B cell (primary cell): ENCODE measurements around the gene L3MBTL1.

Experiments used
- EZH2 ChIP-seq: IDR thresholded peaks from 2 replicates; pipeline ENCODE4 v1.6.1; 2012; ENCODE audit warnings: borderline replicate concordance, low read depth, mild to moderate bottlenecking, moderate library complexity, low read length; ENCODE audit not compliant: insufficient read depth, poor library complexity, severe bottlenecking
- TF ChIP-seq, protein P1 (sequence below): fragments of 200-600 bp; IDR thresholded peaks from one replicate; pipeline ENCODE4 v1.8.0; 2022; ENCODE audit warnings: antibody characterized with exemption, mild to moderate bottlenecking

DNA sequence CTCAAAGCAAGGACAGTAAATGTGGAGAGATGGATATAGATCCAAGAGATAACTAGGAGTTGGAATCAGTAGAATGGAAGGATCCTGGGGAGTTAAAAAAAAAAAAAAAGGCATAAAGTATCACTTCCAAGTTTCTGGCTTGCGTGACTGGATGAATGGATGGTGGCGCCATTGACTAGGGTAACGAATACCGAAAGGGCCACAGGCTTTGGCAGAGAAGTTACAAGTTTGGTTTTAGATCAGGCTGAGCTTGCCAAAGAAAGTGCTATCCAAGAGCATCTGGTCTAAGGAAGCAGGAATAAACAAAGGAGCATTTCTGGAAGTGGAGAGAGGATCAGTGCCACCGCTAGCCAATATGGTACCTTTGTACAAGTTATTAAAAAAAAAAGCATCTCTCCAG is 17.5 kb downstream of the L3MBTL1 start:
- TF ChIP-seq, protein P1, sequence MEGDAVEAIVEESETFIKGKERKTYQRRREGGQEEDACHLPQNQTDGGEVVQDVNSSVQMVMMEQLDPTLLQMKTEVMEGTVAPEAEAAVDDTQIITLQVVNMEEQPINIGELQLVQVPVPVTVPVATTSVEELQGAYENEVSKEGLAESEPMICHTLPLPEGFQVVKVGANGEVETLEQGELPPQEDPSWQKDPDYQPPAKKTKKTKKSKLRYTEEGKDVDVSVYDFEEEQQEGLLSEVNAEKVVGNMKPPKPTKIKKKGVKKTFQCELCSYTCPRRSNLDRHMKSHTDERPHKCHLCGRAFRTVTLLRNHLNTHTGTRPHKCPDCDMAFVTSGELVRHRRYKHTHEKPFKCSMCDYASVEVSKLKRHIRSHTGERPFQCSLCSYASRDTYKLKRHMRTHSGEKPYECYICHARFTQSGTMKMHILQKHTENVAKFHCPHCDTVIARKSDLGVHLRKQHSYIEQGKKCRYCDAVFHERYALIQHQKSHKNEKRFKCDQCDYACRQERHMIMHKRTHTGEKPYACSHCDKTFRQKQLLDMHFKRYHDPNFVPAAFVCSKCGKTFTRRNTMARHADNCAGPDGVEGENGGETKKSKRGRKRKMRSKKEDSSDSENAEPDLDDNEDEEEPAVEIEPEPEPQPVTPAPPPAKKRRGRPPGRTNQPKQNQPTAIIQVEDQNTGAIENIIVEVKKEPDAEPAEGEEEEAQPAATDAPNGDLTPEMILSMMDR, result no peak
- no peak for TF ChIP-seq EZH2
